Measurements from ENCODE around the gene ENC1.
A peak's percentile ranks its signal among the peaks of the same experiment; 100 is the strongest.

The ENC1 gene

GRCh38 chr5:74673011-74673790 is 32.7 kb upstream of the ENC1 start:
- peak; percentile 60 for TF ChIP-seq CTCF (IDR thresholded peaks at IDR 0.05; ENCODE audit: insufficient read depth, missing control alignments)
- DNase-seq (ENCODE audit: insufficient read length, low spot score) = no peak
- no peak for FAIRE-seq

DNA sequence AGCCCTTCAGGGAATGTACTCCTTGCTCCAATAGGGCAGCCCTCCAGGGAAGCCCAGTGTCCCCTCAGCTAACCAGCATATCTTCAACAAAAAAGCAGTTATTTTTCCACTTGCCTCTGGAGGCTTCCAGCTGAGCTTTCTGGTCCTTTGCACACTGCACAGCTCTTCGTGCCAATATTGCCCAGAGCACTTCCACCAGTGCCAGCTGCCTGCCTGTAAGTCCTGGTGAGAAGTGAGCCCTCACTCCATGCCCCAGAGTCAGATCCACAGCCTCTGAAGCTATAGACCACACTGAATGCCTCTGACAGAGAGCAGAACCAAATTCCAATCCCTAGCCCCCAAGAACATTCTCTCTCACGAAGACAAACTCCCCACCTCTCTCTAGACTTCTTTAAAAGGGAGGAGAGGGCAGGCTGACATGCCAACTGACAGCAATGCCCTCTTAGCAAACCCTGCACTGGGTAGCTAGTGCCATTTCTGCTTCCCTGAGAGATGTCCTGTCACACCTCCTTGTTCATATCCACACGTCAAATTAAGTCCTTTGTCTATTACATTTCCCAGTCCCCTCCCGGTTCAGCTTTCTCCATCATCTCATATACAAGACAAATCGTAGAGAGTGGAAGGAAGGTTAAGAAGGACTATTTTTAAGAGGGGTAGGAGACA is 31.8 kb upstream of the ENC1 start:
- FAIRE-seq = no peak
- no peak for DNase-seq (ENCODE audit: insufficient read length, low spot score)
- TF ChIP-seq CTCF (IDR thresholded peaks at IDR 0.05; ENCODE audit: insufficient read depth, missing control alignments) = no peak

- no peak for DNase-seq (ENCODE audit: insufficient read length, low spot score)
- no peak for TF ChIP-seq CTCF (IDR thresholded peaks at IDR 0.05; ENCODE audit: insufficient read depth, missing control alignments)
- FAIRE-seq = no peak
Observed at GRCh38 chr5:74670396-74671038, 30.0 kb upstream of the ENC1 start.

DNA sequence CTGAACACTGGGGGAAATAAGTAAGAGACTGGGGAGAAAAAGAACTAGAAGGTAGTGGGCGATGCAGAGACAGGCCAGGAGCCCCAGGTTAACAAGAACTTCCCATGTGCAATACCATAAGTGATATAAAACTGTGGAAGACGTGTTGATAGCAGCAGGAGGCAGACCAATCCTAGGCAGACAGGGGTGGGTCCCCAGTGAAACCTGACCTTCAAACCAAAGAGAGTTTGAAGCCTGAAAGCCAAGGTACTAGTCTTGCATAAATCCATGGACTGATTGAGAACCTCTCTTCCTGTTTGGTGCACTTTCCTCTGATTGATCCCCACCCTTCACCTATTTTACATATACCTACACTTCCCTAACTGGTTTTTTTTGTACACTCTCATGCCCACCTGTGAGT is 29.3 kb upstream of the ENC1 start:
- FAIRE-seq (no peak), DNase-seq (ENCODE audit: insufficient read length, low spot score) (no peak)
- no peak for TF ChIP-seq CTCF (IDR thresholded peaks at IDR 0.05; ENCODE audit: insufficient read depth, missing control alignments)

DNA sequence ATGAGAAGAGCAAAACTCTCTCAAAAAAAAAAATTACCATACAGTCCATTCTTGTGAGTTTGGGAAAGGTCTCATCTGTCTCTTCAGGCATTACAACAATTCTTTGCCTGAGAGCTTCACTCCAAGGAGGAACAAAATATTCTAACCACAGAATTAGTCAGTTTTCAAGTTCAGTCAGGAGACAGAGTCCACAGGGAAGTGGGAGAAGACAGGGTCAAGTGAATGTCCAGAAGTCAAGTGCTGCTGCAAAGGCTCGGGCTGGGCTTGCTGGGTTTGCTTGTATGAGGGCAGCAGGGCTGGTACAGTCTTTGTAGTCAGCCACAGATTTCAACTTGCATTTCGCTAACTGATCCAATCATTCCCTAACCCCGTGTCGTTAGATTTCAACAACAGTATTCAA is 26.9 kb upstream of the ENC1 start:
- DNase-seq (ENCODE audit: insufficient read length, low spot score) = no peak
- no peak for TF ChIP-seq CTCF (IDR thresholded peaks at IDR 0.05; ENCODE audit: insufficient read depth, missing control alignments)
- no peak for FAIRE-seq

DNA sequence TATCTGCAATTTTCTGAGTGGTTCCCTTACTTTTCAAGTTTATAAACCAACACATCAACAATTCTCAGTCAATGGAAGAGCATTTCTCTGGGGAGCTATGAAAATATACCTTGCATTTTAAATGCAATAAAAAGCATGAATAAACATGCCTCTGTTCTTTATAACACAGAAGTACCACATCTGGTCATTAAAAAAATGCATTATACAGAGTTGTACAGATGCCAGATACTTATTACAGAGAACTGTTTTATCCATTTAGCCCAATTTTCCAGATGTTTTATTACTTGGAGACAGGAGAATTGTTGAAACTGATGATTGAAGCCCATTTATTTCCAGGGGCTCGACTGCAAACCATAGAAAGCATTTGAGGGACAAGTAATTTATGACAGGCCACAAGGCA is 25.3 kb upstream of the ENC1 start:
- FAIRE-seq (no peak), DNase-seq (ENCODE audit: insufficient read length, low spot score) (no peak)
- TF ChIP-seq CTCF (IDR thresholded peaks at IDR 0.05; ENCODE audit: insufficient read depth, missing control alignments) = no peak

DNA sequence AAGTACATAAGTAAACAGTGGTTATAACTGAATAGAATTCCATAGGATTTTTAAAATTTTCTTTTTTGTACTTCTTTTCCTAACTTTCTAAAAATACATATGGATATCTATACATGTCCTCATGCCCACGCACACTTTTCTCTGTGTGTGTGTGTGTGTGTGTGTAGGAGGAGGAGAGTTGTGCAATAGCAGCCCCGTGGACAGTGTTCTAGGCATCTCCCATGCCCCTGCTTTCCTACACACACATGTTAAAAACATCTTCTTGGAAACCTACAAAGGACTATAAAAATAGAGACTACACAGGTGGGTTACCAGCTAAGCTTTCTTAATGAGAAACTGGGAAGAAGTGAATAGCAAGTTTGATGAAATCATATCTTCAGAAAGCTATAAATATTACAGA is 24.7 kb upstream of the ENC1 start:
- DNase-seq (ENCODE audit: insufficient read length, low spot score) (no peak), FAIRE-seq (no peak)
- no peak for TF ChIP-seq CTCF (IDR thresholded peaks at IDR 0.05; ENCODE audit: insufficient read depth, missing control alignments)

All from D721Med (cell line).